Stimulated activated naive CD8-positive, alpha-beta T cell treated with anti-CD3 and anti-CD28 coated beads, Interleukin-15, Interleukin-2, amounts not matched to agents 100 ng/mL and 50 ng/mL, for 24 hours (primary cell): ENCODE results near the gene GYG2.
"Not testable (repeated sequence)": the region's sequence is repeated elsewhere in the genome, so short reads cannot be mapped to it uniquely, and the experiment has no call there.

Experiments used
- H3K27ac Mint-ChIP-seq: one replicate; pipeline ENCODE4 v1.8.0; 2021; ENCODE audit warnings: mild to moderate bottlenecking, mixed read lengths
- H3K27me3 Mint-ChIP-seq: one replicate; pipeline ENCODE4 v1.8.0; 2021; ENCODE audit warnings: mixed read lengths
- H3K36me3 Mint-ChIP-seq: one replicate; pipeline ENCODE4 v1.8.0; 2021; ENCODE audit warnings: low read depth, mixed read lengths
- H3K4me1 Mint-ChIP-seq: one replicate; pipeline ENCODE4 v1.8.0; 2021; ENCODE audit warnings: low read depth, mixed read lengths
- H3K4me3 Mint-ChIP-seq: one replicate; pipeline ENCODE4 v1.8.0; 2021; ENCODE audit warnings: mild to moderate bottlenecking, mixed read lengths
- H3K9me3 Mint-ChIP-seq: one replicate; pipeline ENCODE4 v1.8.0; 2021; ENCODE audit warnings: mixed read lengths

Gene GYG2

DNA sequence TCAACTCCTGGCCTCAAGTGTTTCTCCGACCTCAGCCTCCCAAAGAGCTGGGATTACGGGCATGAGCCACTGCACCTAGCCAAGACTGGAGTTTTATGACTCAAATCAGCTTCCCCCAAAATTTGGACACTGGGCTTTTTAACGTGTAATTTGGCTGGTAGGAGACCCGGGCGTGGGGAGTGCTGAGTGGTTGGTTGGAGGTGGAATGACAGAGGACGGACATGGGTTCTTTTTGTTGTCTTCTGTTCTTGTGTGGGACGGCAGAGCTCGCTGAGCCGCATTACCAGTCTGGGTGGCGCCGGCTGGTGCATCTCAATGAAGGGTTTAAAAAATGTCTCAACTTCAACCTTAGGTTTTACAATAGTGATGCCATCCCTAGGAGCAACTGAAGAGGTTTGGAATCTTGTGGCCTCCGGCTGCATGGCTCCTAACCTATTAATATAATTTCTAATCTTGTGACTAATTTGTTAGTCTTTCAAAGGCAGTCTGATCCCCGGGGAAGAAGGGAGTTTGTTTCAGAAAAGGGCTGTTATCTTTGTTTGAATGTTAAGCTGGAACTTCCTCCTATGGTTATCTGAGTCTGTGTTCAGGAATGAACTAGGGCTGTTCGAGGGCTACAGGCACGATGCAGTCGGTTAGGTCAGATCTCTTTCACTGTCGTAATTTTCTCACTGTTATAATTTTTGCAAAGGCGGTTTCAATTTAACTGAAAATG lies 26.2 kb upstream of the GYG2 start:
- not testable (repeated sequence) for H3K27ac Mint-ChIP-seq, H3K27me3 Mint-ChIP-seq, H3K36me3 Mint-ChIP-seq, H3K4me3 Mint-ChIP-seq, H3K9me3 Mint-ChIP-seq, H3K4me1 Mint-ChIP-seq

DNA sequence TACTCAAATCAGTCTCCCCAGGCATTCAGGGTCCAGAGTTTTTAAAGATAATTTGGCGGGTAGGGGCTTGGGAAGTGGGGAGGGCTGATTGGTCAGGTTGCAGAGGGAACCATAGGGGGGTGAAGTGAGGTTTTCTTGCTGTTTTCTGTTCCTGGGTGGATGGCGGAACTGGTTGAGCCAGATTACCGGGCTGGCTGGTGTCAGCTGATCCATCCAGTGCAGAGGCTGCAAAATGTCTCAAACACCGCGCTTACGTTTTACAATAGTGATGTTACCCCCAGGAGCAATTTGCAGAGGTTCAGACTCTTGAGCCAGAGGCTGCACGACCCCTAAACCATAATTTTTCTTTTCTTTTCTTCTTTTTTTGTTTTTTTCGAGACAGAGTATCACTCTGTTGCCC lies 25.2 kb upstream of the GYG2 start:
- not testable (repeated sequence) for H3K27ac Mint-ChIP-seq, H3K4me1 Mint-ChIP-seq, H3K9me3 Mint-ChIP-seq, H3K36me3 Mint-ChIP-seq, H3K4me3 Mint-ChIP-seq, H3K27me3 Mint-ChIP-seq

DNA sequence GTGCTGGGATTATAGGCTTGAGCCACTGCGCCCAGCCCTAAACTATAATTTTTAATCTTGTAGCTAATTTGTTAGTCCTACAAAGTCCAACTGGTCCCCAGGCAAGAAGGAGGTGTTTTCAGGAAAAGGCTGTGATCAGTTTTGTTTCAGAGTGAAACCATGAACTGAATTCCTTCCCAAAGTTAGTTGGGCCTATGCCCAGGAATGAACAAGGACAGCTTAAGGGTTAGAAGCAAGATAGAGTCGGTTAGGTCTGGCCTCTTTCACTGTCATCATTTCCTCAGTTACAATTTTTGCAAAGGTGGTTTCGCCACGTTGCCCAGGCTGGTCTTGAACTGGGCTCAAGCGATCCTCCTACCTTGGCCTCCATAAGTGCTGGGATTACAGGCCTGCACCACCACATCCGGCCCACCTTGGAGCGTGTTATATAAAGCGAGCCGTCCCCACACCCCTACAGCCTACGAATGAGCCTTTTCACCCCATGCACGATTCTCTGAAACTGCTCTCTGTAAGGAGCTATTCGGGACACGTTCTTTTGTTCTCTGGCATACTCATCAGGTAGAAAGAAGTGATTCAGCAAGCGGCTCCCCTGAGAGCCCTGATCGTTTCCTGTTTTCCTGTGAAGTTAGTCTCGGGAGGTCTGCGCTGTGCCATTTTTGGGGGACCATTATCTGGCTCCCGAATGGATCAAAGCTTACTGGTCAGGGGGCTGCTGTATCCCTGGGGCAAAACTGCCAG lies 24.5 kb upstream of the GYG2 start:
- H3K9me3 Mint-ChIP-seq, H3K27ac Mint-ChIP-seq, H3K27me3 Mint-ChIP-seq, H3K4me3 Mint-ChIP-seq, H3K36me3 Mint-ChIP-seq, H3K4me1 Mint-ChIP-seq: not testable (repeated sequence)

DNA sequence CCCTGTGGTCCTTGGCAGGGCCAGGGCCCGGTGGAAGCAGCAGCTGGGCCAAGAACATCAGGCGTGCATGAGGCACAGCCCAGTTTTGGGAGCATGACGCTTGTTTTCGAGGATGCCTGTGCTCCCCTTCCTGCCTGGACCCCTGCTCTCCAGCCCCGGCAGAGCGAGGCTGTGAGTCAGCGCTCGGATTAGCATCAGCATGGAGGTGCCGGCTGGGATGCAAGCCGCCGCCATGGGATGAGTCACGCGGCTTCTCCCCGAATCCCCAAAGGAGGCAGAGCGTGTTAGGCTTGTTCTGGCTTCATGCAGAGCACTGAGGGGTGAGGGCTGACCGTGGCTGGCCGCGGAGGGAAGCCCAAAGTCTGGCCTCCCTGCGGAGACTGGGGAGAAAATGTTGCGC lies 23.9 kb upstream of the GYG2 start:
- H3K4me1 Mint-ChIP-seq, H3K9me3 Mint-ChIP-seq, H3K4me3 Mint-ChIP-seq, H3K27ac Mint-ChIP-seq, H3K27me3 Mint-ChIP-seq, H3K36me3 Mint-ChIP-seq: not testable (repeated sequence)

DNA sequence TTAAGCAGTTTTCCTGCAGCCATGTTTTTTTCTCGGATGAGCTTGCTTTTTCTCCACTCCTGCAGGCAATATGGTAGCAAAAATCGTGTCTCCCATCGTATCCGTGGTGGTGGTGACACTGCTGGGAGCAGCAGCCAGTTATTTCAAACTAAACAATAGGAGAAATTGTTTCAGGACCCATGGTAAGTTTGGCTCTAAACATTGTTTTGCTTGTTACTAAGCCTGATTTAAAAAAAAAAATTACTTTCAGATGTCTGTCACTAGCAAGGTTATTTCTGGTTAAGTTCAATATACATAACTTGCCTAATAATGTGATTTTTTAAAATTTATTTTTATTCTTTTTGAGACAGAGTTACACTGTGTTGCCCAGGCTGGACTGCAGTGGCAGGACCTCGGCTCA lies 17.5 kb upstream of the GYG2 start:
- Mint-ChIP-seq H3K4me3 (no peak overlapping the region), H3K27me3 (peaks cover 3% of the 10 kb centered on the region), H3K27ac (no peak overlapping the region), H3K9me3 (no peaks in the 10 kb centered on the region), H3K4me1 (peaks cover 2% of the 10 kb centered on the region), H3K36me3 (no peaks in the 10 kb centered on the region)

DNA sequence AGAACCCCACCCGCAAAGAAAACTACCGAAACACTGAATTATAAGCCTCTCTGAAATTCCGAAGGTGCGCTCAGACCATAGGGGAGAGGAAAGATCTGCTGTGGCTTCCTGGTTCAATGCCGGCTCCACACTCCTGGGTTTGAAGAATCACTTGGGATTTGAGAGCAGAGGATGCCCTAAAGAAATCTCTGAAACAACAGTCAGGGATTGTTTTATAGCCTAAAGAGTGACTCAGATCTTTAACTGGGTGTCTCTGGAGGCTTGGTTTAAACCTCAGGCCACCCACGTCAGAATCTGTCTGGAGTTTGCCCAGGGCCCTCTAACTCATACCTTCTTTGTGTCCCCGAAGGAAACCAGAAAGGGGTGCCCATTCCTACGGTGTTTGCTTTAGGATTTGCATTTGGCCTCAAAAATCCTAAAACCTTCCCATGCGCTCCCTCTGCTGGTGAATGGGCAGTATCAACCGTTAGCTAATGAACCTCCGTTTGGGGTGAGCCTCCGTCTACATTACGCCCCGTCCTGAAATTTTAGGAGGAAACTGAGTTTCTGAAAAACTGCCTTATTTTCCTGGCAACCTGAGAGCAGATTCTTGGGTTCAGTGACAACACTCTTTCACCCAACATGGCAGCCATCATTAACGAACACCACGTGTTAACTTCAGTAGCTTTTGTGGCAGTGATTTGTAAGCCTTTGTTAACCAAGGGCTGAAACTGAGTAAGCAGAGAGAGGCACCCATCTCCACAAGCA lies 16.4 kb upstream of the GYG2 start:
- not testable (repeated sequence) for H3K9me3 Mint-ChIP-seq, H3K4me1 Mint-ChIP-seq, H3K4me3 Mint-ChIP-seq, H3K36me3 Mint-ChIP-seq, H3K27me3 Mint-ChIP-seq, H3K27ac Mint-ChIP-seq

DNA sequence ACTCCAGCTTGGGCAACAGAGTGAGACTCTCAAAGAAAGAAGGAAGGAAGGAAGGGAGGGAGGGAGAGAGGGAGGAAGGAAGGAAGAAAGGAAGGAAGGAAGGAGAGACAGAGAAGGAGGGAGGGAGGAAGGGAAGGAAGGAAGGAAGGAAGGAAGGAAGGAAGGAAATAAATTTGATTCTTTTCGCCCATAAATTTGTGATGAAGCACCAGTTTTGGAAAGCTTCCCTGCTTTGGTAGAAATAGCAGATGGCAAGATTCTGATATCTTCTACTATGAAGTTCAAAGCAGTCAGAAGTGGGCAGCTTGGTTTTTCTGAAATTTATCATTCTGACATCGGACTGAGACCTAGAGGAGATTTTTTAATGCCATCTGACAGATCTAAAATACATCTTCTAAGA lies 11.7 kb upstream of the GYG2 start:
- Mint-ChIP-seq H3K27me3 (peaks cover 3% of the 10 kb centered on the region), H3K4me3 (no peak overlapping the region), H3K9me3 (no peaks in the 10 kb centered on the region), H3K36me3 (no peaks in the 10 kb centered on the region), H3K4me1 (peaks cover 2% of the 10 kb centered on the region), H3K27ac (no peak overlapping the region)

DNA sequence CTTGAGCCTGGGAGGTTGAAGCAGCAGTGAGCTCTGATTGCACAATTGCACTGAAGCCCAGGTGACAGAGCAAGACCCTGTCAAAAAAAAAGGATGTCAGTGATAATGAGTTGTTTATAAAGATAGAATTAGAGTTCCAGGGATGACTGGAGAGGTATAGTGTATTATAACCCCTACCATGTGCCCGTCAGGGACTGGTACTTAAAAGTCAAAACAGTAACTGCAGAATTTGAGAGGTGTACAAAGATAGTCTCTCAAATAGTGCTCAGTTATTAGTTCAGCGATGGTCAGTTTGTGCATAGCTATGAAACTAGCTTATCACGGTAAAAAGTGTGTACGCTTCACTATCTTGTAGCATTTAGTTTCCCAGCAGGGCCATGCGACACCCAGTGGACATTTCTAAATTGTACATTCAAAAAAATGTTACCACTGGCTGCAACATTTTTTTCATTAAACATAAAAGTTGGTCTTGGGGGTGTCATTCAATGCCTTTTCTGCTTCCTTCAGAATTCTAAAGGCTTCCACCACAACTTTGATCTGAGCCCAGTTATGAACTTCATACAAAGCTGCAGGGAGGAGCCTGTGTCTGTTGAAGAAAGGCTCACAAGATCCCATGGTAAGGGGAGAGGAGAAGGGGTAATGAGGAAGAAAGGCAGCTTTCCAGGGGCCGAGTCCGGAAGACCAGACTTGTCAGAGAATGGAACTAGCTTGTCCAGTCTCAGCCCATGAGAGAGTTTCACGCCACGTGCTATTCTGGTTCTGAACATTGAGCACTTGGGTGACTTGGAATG lies 9.2 kb upstream of the GYG2 start:
- Mint-ChIP-seq H3K9me3 (no peaks in the 10 kb centered on the region), H3K4me3 (no peak overlapping the region), H3K4me1 (no peaks in the 10 kb centered on the region), H3K27ac (no peak overlapping the region), H3K36me3 (no peaks in the 10 kb centered on the region), H3K27me3 (peaks cover 4% of the 10 kb centered on the region)

DNA sequence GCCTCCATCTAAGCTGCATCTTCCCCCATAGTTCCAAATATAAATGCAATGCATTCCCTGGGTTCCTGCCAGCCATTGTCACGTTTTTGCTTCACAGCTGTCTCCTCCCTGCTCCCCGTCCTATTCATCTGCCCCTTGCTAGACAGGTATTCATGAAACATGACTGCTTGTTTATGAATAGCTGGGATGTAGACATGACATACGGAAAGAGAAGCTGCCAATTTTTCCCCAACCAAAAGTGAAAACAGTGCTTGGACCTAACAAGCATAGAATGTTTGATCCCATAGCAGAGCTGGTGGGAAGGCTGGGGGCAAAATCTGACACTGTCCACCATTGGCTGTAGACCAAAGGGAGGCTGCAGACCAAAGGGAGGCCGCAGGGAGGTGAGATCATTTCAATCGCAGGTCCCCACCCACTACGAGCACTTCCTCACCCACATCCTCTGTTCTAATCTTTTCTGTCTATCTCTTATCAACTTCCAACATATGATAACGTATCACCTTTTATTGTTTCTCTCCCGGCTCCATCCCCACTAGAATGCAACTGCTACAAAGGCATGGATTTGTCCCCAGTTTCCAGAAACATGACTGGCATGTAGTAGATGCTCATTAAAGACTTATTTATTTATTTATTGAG lies 8.5 kb upstream of the GYG2 start:
- Mint-ChIP-seq H3K36me3 (no peaks in the 10 kb centered on the region), H3K27ac (no peak overlapping the region), H3K4me1 (no peaks in the 10 kb centered on the region)

DNA sequence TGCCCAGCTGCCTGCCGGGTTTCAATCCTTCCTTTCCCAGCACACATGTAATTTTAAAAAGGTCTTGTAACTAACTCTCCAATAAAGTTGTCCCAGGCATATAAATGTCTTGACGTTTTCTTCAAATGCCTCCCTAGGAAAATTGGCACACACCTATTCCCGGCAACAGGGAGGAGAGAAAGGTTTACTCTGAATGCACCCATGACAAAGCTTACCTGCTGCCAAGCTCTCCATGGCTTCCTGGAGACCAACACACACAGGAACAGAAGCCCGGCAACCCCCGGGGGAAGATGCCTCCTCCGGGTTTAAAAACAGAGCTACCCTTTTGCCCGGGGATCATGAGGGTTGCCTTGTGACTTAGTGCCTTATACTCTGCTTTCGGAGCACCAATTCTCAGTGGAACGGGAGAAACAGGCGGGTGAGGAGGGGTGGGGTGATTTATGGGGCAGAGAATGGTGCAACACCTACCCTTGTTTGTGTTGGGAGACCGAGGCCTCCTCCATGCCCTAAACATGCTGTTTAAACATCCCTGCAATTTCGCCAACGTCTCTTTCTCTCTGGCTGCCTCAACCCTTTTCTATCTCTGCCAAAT lies 4.8 kb upstream of the GYG2 start:
- Mint-ChIP-seq H3K27ac (no peak overlapping the region), H3K9me3 (no peaks in the 10 kb centered on the region), H3K4me3 (no peak overlapping the region), H3K27me3 (peaks cover 4% of the 10 kb centered on the region), H3K4me1 (no peaks in the 10 kb centered on the region), H3K36me3 (no peaks in the 10 kb centered on the region)

More for the DNA sequence above, 8.5 kb upstream of the GYG2 start:
- H3K9me3 Mint-ChIP-seq, result no peaks in the 10 kb centered on the region
- H3K27me3 Mint-ChIP-seq, result peaks cover 4% of the 10 kb centered on the region
- H3K4me3 Mint-ChIP-seq, result no peak overlapping the region

DNA sequence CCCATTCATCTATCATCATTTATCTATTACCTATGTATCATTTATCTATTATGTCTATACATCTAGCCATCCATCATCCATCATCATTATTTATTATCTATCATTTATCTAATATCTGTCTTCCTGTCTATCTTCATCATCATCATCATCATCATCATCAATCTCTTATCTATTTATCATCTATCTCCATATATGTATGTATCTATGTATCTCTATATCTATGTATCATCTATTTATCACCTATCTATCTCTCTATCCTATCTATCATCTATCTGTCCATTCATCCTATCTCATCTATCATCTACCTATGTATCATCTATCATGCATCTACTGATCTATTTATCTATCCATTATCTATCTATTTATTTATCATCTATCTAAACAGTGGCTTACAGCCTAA lies 3.8 kb upstream of the GYG2 start:
- peaks cover 4% of the 10 kb centered on the region for H3K27me3 Mint-ChIP-seq
- no peak overlapping the region for H3K27ac Mint-ChIP-seq
- H3K36me3 Mint-ChIP-seq, result no peaks in the 10 kb centered on the region
- H3K9me3 Mint-ChIP-seq, result no peaks in the 10 kb centered on the region
- H3K4me3 Mint-ChIP-seq, result no peak overlapping the region
- H3K4me1 Mint-ChIP-seq, result no peaks in the 10 kb centered on the region

DNA sequence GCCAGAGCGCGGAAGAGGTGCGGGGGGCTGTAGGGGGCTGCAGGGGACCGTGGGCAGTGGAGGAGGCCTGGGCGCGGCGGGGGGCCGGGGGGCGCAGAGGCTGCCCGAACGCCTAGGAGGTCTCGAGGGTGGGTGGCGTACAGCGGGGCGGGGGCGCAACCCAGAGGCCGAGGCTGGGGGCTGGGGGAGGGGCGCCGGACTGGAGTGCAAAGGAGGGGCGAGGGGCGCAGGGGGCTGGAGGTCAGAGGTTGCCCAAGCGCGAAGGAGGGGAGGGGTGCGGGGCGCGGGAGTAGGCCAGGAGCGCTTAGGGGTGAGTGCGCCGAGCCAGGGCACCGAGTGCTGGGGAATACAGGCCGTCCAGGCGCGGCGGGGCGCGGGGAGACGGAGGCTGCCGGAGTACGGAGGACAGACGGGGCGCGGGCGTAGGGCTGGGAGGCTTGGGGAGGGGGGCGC lies 255 bp downstream of the GYG2 start:
- H3K4me3 Mint-ChIP-seq, result no peak overlapping the region
- H3K9me3 Mint-ChIP-seq, result no peaks in the 10 kb centered on the region
- H3K27me3 Mint-ChIP-seq, result peaks cover 6% of the 10 kb centered on the region
- H3K36me3 Mint-ChIP-seq, result no peaks in the 10 kb centered on the region
- H3K27ac Mint-ChIP-seq, result no peak overlapping the region
- no peaks in the 10 kb centered on the region for H3K4me1 Mint-ChIP-seq

DNA sequence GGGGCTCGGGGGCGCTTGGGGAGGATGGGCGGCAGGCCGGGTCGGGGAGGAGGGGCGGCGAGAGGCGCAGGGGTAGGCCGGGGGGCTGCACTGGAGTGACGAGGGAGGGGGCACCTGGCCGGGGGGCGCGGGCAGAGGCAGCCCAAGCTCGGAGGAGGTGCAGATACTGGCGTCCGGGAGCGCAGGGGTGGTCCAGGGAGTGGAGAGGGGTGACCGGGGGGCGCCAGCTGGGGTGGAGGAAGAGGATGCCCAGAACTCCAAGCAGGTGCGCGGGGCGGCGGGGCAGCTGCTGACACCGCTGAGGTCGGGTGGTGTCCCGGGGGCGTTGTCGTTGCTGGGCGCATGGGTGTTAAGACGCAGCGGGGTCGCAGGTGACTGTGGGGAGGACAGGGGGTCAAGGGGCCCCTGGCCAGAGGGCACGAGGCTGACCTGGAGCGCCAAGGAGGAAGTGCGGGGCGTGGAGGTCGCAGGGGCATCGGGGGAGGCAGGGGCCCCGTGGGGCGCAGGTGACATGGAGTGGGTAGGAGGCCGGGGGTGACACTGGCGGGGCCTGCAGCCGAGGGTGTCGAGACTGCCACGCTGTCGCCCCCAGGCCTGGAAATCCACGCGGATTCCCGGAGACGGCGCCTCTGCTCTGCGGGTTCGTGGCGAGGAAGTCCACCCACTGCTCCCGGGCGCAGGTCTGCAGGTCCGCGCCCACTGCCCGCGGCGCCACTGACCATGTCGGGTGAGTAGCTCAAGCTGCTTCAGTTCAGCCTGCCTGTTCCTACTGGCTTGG lies 928 bp downstream of the GYG2 start:
- Mint-ChIP-seq H3K4me3 (no peak overlapping the region), H3K9me3 (no peaks in the 10 kb centered on the region), H3K36me3 (no peaks in the 10 kb centered on the region), H3K27ac (no peak overlapping the region), H3K4me1 (no peaks in the 10 kb centered on the region), H3K27me3 (peaks cover 6% of the 10 kb centered on the region)
